Measurements from ENCODE around the gene FSHR.

GRCh38 chr2:49175831-49176230 is 21.5 kb upstream of the FSHR start:
- no peak for TF ChIP-seq POLR2AphosphoS5 (IDR thresholded peaks at IDR 0.05; ENCODE audit: borderline replicate concordance, low read depth, low read length)
- TF ChIP-seq EZH2 (IDR thresholded peaks at IDR 0.05) = no peak
- TF ChIP-seq FOXP2 (optimal IDR thresholded peaks at IDR 0.05; ENCODE audit: control extremely low read depth, extremely low read length, insufficient read depth) = no peak

Measured in SK-N-MC (cell line).